GM23338 (cell line): ENCODE results near the gene WDR70.

Source experiments
- CREB1 ChIP-seq: fragments of 250-450 bp; sonication (Bioruptor Pico); IDR thresholded peaks from 2 replicates; pipeline ENCODE4 v1.5.0; 2020; ENCODE audit warnings: low read depth, mild to moderate bottlenecking, moderate library complexity
- EZH2 ChIP-seq: fragments of 200-600 bp; sonication (generic); IDR thresholded peaks from one replicate; pipeline ENCODE4 v1.8.0; 2017; ENCODE audit warnings: antibody characterized with exemption, mild to moderate bottlenecking, low read depth; ENCODE audit not compliant: unreplicated experiment
- EZH2phosphoT487 ChIP-seq: fragments of 200-600 bp; sonication (generic); IDR thresholded peaks from one replicate; pipeline ENCODE4 v1.8.1; 2018; ENCODE audit warnings: antibody characterized with exemption; ENCODE audit not compliant: unreplicated experiment
- JUNB ChIP-seq: IDR thresholded peaks from one replicate; pipeline ENCODE4 v1.6.1; 2016; ENCODE audit warnings: antibody characterized with exemption; ENCODE audit not compliant: unreplicated experiment
- POLR2AphosphoS5 ChIP-seq: IDR thresholded peaks from 2 replicates; pipeline ENCODE4 v1.6.1; 2016; ENCODE audit warnings: antibody characterized with exemption, low read depth
- REST ChIP-seq: IDR thresholded peaks from one replicate; pipeline ENCODE4 v1.6.1; 2018; ENCODE audit warnings: antibody characterized with exemption; ENCODE audit not compliant: unreplicated experiment
- TF ChIP-seq, protein P1 (sequence below), 2 experiments: fragments of 200-600 bp in 1 of 2; sonication (generic) in 1 of 2; conservative IDR thresholded peaks; 2 replicates each; pipeline versions ENCODE4 v1.5.1 to v1.6.1; 2016 to 2017; ENCODE audit warnings: antibody characterized with exemption in 2 of 2, low read depth in 2 of 2, mild to moderate bottlenecking in 2 of 2, moderate library complexity in 1 of 2
- TF ChIP-seq, protein P2 (sequence below): IDR thresholded peaks from 2 replicates; pipeline ENCODE4 v1.6.1; 2016; ENCODE audit warnings: antibody characterized with exemption

DNA sequence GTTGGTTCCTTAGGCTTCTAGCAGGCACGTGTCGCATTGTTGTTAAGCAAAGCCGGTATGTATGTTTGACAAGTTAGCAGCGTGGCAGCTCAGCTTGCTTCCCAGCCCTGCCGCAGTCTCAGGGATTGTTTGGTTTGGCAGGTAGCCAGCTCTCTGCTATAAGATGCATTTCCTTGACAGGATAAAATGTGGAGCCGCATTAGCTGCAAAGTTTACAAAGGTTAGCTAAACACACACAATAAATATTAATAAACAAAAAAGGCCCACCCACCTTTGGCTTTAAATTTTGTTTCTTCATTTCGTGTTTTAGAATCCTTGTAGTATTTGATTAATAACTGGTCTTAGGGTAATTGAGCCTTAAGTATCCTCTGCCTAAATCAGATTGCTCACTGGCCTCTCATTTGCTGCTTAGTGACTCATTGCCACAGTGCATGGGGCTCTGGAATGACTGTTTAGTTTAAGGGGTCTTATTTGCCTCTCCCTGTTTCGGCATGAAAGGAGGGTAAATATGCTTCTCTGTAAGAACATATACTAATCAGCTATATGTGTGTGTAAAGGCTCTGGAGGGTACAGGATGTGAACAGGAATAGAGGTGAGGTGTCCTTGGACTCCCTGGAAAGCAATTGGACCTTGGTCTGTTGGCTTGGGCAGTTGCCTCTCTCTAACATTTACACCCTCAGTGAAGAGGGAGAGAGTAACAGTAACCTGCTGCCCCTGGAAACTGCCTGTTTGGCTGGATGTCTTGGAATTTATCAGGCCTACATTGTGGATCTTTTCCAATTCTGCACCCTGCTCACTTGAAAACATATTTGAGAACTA lies 338.7 kb downstream of the WDR70 start:
- TF ChIP-seq, protein P1, sequence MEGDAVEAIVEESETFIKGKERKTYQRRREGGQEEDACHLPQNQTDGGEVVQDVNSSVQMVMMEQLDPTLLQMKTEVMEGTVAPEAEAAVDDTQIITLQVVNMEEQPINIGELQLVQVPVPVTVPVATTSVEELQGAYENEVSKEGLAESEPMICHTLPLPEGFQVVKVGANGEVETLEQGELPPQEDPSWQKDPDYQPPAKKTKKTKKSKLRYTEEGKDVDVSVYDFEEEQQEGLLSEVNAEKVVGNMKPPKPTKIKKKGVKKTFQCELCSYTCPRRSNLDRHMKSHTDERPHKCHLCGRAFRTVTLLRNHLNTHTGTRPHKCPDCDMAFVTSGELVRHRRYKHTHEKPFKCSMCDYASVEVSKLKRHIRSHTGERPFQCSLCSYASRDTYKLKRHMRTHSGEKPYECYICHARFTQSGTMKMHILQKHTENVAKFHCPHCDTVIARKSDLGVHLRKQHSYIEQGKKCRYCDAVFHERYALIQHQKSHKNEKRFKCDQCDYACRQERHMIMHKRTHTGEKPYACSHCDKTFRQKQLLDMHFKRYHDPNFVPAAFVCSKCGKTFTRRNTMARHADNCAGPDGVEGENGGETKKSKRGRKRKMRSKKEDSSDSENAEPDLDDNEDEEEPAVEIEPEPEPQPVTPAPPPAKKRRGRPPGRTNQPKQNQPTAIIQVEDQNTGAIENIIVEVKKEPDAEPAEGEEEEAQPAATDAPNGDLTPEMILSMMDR (conservative IDR thresholded peaks at IDR 0.05; ENCODE audit: low read depth in 2 of 2), result no peak
- TF ChIP-seq EZH2 (no peak), POLR2AphosphoS5 (no peak), CREB1 (CRISPR knock-in tag) (no peak), JUNB (no peak), REST (no peak), EZH2phosphoT487 (no peak)
- TF ChIP-seq, protein P2, sequence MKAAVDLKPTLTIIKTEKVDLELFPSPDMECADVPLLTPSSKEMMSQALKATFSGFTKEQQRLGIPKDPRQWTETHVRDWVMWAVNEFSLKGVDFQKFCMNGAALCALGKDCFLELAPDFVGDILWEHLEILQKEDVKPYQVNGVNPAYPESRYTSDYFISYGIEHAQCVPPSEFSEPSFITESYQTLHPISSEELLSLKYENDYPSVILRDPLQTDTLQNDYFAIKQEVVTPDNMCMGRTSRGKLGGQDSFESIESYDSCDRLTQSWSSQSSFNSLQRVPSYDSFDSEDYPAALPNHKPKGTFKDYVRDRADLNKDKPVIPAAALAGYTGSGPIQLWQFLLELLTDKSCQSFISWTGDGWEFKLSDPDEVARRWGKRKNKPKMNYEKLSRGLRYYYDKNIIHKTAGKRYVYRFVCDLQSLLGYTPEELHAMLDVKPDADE, result no peak
